Stimulated activated naive CD8-positive, alpha-beta T cell treated with anti-CD3 and anti-CD28 coated beads, Interleukin-15, Interleukin-2, amounts not matched to agents 100 ng/mL and 50 ng/mL, for 24 hours (primary cell): ENCODE measurements around the gene SGCD.

Experiments used
- H3K27ac Mint-ChIP-seq: one replicate; pipeline ENCODE4 v1.8.0; 2021; ENCODE audit warnings: mild to moderate bottlenecking, mixed read lengths
- H3K27me3 Mint-ChIP-seq: one replicate; pipeline ENCODE4 v1.8.0; 2021; ENCODE audit warnings: mixed read lengths
- H3K36me3 Mint-ChIP-seq: one replicate; pipeline ENCODE4 v1.8.0; 2021; ENCODE audit warnings: low read depth, mixed read lengths
- H3K4me1 Mint-ChIP-seq: one replicate; pipeline ENCODE4 v1.8.0; 2021; ENCODE audit warnings: low read depth, mixed read lengths
- H3K4me3 Mint-ChIP-seq: one replicate; pipeline ENCODE4 v1.8.0; 2021; ENCODE audit warnings: mild to moderate bottlenecking, mixed read lengths
- H3K9me3 Mint-ChIP-seq: one replicate; pipeline ENCODE4 v1.8.0; 2021; ENCODE audit warnings: mixed read lengths

The SGCD gene

DNA sequence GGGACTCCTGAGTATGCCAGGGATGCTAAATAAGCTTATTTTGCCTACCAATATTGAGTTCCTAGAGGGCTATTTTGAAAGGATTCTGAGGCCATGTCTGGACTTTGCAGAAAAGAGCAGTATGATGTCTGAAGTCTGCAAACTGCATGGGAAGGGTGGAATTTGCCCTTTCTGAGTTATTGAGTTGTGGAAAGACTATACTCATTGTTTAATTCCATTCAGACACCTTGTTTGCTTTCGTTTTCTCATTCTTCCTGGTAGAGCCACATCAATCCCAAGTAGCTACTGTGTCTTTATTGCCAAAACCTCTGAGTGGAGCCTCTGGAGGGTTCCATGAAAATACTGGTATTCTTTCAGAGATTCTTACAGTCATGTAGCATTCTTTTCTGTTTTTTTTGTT is 472.2 kb downstream of the SGCD start:
- no peak overlapping the region for H3K27ac Mint-ChIP-seq

GRCh38 chr5:156800929-156801328 is 474.0 kb downstream of the SGCD start:
- Mint-ChIP-seq H3K27me3 (peaks cover 4% of the 10 kb centered on the region), H3K4me3 (no peak overlapping the region), H3K36me3 (no peaks in the 10 kb centered on the region), H3K4me1 (no peaks in the 10 kb centered on the region), H3K27ac (no peak overlapping the region), H3K9me3 (no peaks in the 10 kb centered on the region)

More for the DNA sequence above, 472.2 kb downstream of the SGCD start:
- Mint-ChIP-seq H3K36me3 (no peaks in the 10 kb centered on the region), H3K4me1 (no peaks in the 10 kb centered on the region), H3K9me3 (no peaks in the 10 kb centered on the region), H3K4me3 (no peak overlapping the region), H3K27me3 (peaks cover 4% of the 10 kb centered on the region)

DNA sequence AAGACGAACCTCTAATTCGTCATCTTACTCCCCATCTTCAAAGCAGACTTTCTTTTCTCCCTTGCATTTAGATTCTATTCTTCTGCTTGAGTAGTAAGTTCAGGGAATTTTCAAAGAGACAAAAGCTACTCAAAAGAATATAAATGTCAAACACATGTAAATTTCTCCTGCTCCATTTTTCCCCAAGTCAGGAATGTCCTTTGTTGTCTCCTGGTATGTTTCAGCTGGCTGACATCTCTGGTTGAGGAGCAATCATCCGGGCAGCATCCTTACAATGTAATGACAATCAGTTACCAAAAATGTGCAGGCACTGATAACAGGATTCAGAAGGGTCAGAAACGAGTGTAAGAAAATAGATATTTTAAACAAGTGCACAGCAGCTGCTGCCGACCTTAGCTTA is 475.5 kb downstream of the SGCD start:
- no peaks in the 10 kb centered on the region for H3K36me3 Mint-ChIP-seq
- H3K9me3 Mint-ChIP-seq = no peaks in the 10 kb centered on the region
- peaks cover 4% of the 10 kb centered on the region for H3K27me3 Mint-ChIP-seq
- no peak overlapping the region for H3K27ac Mint-ChIP-seq
- H3K4me1 Mint-ChIP-seq = no peaks in the 10 kb centered on the region
- no peak overlapping the region for H3K4me3 Mint-ChIP-seq

DNA sequence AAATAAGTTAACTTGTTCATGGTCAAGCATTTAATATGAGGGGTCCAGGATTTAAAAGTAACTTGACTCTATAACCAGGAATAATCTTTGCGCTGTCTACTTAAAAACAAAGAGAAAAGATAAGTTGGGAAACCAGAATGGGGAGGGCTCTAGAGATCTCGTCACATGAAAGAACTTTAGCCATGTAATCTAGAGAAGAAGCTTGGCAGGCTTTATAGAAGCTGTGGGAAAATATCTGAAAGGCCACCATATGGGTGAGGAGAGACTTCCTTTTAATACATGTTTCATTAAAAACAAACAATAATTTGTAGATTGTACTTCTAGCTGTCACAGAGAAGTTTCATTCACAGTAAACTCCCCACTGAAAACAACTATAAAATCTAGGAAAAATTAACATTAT is 476.4 kb downstream of the SGCD start:
- peaks cover 4% of the 10 kb centered on the region for H3K27me3 Mint-ChIP-seq
- no peak overlapping the region for H3K4me3 Mint-ChIP-seq
- H3K4me1 Mint-ChIP-seq = no peaks in the 10 kb centered on the region
- no peaks in the 10 kb centered on the region for H3K9me3 Mint-ChIP-seq
- no peak overlapping the region for H3K27ac Mint-ChIP-seq
- H3K36me3 Mint-ChIP-seq = no peaks in the 10 kb centered on the region

- H3K27ac Mint-ChIP-seq = no peak overlapping the region
- H3K36me3 Mint-ChIP-seq = no peaks in the 10 kb centered on the region
- no peaks in the 10 kb centered on the region for H3K9me3 Mint-ChIP-seq
- no peaks in the 10 kb centered on the region for H3K4me1 Mint-ChIP-seq
- no peak overlapping the region for H3K4me3 Mint-ChIP-seq
- no peaks in the 10 kb centered on the region for H3K27me3 Mint-ChIP-seq
These were observed 486.0 kb downstream of the SGCD start for GRCh38 chr5:156812959-156813358.

DNA sequence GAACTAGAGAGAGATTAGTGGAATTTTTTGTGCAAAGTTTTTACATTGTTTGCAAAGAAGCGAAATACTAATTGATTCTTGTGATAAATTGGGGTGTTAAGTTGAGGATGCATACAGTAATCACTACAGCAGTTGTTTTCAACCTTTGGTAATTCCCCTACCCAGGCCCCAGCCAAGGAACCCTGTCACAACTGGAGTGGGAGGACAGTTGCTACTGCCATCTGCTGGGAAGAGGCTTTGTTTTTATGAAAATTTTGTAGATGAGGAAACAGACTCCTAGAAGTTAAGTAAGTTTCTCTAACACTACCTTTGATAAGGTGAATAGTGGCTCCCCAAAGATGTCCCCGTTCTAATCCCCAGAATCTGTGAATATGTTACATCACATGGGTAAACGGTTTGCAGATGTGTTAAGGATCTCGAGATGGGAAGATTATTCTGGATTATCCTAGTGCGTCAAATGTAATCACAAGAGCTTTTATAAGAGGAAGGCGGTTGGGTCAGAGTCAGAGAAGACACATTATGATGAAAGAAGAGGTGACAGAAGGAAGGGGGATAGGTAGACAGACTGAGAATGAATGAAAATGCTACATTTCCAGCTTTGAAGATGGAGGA is 489.1 kb downstream of the SGCD start:
- no peak overlapping the region for H3K4me3 Mint-ChIP-seq
- H3K36me3 Mint-ChIP-seq = no peaks in the 10 kb centered on the region
- no peak overlapping the region for H3K27ac Mint-ChIP-seq
- H3K27me3 Mint-ChIP-seq = no peaks in the 10 kb centered on the region
- H3K4me1 Mint-ChIP-seq = no peaks in the 10 kb centered on the region
- H3K9me3 Mint-ChIP-seq = no peaks in the 10 kb centered on the region
